ENCODE measurements around the gene CENPO.

DNA sequence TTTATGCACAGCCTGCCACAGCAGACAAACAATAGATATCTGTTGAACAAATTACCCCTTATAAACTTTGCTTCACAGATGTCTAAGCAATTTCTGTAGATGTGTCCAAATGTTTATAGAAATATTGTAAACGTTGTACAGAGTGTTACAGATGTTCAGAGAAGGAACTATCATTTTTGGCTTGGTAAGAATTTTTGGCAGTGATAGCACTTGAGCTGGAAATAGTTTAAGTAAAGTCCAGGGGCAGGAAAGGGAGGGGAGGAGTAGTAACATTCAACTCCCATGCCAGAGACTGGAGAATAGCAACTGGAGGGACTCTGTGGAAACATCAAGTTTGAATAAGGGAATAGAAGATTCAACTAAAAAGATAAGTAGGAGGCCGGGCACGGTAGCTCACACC lies 4.4 kb upstream of the CENPO start:
- TF ChIP-seq ELF4 (CRISPR knock-in tag; IDR thresholded peaks at IDR 0.05; ENCODE audit: low read depth): no peak
- TF ChIP-seq, protein P1, sequence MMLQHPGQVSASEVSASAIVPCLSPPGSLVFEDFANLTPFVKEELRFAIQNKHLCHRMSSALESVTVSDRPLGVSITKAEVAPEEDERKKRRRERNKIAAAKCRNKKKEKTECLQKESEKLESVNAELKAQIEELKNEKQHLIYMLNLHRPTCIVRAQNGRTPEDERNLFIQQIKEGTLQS (CRISPR knock-in tag; conservative IDR thresholded peaks at IDR 0.05): no peak
- TF ChIP-seq, protein P2, sequence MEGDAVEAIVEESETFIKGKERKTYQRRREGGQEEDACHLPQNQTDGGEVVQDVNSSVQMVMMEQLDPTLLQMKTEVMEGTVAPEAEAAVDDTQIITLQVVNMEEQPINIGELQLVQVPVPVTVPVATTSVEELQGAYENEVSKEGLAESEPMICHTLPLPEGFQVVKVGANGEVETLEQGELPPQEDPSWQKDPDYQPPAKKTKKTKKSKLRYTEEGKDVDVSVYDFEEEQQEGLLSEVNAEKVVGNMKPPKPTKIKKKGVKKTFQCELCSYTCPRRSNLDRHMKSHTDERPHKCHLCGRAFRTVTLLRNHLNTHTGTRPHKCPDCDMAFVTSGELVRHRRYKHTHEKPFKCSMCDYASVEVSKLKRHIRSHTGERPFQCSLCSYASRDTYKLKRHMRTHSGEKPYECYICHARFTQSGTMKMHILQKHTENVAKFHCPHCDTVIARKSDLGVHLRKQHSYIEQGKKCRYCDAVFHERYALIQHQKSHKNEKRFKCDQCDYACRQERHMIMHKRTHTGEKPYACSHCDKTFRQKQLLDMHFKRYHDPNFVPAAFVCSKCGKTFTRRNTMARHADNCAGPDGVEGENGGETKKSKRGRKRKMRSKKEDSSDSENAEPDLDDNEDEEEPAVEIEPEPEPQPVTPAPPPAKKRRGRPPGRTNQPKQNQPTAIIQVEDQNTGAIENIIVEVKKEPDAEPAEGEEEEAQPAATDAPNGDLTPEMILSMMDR (IDR thresholded peaks at IDR 0.05): no peak
